Hematopoietic multipotent progenitor cell (in vitro differentiated cells): ENCODE data around the gene KCNQ5. TPM values are rescaled to one million over a fixed set of nuclear protein-coding genes. Genes with fewer than 3 reads are reported as not detected.
"Not testable (repeated sequence)": the region's sequence is repeated elsewhere in the genome, so short reads cannot be mapped to it uniquely, and the experiment has no call there.

Experiments
- DNase-seq, 3 donors: peaks; one replicate each; pipeline ENCODE4 v3.0.0-alpha.2; 2011 to 2015; ENCODE audit warnings: low read depth in 2 of 3, low spot score in 2 of 3
- total RNA-seq: library from RNA; depleted of rRNA; stranded (reverse); fragments of >200 nt; gene quantifications from one replicate; pipeline ENCODE4 v1.2.3, GENCODE V29; 2012

KCNQ5 gene
- total RNA-seq, result 6.7 TPM

DNA sequence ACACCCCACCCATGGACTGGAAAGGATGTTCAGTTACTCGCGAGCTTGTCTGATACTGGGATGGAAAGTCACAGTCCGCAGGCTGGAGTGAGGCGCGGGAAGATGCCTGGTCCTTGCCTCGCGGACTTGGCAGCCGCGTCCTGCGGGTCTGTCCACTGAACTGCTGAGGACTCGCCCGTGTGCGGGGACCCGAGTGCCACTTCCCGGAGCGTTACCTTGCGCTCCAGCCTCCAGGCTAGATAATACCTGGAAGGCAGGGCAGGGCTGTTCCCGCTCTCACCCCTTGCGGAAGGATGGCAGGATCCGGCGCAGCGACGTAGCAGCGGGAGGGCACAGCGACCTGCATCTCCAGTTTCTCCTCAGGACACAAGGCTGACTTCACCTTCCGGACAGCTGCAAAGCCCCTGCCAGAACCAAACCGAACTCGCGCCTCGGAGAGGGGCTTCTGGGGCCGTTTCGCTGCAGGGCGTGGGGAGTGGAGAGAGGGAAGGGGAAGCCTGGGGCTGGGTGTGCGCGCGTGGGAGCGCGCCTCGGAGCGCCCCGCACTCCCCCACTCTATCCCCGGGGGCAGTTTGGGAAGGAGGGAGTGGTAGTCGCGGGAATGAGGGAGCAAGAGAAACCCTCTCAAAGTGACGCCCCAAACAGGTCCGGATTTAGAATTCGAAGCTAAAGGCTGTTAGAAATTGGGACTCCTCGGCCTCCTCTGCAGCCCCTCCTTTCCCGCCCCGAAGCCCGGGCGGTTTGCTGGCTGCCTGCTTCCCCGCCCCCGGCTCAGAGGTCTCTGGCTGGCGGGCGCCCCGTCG is at the start of gene KCNQ5:
Gene KCNQ5 (plus strand): TSS at position 774 of the 803 bp plus-strand sequence.
- DNase-seq, result no peak

DNA sequence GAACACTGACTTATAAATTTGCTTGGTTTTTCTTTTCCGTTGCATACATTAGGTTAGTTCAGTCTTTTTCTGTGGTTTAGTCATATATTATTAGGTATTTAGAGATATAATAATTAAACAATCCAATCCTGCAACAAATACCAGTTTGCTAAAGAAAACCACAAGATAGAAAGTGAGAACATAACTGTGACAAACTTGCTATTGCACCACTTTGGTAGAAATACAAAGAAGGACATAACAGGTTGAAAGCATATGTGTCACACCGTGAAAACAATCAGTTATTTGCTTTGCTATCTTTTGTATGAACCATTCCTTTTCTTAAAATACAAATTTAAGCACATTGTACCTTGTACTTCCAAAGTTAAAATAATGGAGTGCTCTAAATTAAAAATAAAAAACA is 42.0 kb upstream of the KCNQ5 start:
- DNase-seq, result no peak

DNA sequence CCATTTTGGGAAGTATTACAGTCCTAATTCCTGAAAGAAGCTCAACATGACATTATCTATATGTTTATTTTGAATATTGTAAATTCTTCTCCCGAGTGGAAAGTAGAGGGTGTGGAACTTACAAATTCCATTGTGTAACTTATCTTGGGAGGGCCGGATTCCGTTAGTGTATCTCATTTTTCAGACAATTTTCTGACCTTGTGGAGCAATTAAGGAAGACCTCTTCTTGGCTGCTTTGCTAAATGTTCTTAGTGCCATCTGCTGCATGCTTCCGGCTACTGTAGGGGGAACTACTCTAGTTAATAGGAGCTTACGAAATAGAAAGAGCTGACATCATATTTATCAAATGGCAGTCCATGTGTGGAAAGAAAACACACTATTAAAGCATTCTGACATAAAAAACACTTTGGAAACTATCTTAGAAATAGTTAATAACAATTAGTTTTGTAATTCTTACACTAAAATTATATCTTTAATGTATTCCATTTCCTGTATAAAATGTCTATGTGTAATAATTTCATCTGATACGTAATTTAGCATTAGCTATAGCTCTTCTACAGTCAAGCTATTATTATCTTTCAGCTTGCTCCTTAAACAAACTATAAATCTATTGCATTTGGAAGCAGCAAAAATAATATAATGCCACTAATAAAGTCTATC is 41.5 kb upstream of the KCNQ5 start:
- DNase-seq, result peak in 2 of 3 donors; percentile 56 to 79

DNA sequence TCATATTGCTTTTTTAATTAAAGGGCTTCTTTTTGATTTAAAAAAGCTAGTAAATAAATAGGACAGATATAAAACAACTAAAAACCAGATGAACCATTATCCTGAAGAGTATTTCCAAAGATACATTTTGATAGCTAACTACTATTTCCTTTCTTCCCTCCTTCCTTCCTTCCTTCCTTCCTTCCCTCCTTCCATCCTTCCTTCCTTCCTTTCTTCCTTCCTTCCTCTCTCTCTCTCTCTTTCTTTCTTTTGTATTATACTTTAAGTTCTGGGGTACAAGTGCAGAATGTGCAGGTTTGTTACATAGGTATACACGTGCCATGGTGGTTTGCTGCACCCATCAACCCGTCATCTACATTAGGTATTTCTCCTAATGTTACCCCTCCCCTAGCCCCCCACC is 40.9 kb upstream of the KCNQ5 start:
- DNase-seq, result not testable (repeated sequence)

DNA sequence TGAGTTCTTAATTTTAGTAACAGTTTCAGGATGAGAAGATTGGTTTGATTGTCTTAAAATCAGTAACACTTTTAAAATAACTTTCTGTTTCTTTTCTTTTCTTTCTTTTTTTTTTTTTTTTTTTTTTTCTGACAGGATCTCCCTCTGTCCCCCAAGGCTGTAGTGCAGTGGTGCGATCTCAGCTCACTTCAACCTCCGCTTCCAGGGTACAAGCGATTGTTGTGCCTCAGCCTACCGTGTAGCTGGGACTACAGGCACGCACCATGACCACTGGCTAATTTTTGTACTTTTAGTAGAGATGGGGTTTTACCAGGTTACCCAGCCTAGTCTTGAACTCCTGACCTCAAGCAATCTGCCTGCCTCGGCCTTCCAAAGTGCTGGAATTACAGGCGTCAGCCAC is 33.7 kb upstream of the KCNQ5 start:
- no peak for DNase-seq

DNA sequence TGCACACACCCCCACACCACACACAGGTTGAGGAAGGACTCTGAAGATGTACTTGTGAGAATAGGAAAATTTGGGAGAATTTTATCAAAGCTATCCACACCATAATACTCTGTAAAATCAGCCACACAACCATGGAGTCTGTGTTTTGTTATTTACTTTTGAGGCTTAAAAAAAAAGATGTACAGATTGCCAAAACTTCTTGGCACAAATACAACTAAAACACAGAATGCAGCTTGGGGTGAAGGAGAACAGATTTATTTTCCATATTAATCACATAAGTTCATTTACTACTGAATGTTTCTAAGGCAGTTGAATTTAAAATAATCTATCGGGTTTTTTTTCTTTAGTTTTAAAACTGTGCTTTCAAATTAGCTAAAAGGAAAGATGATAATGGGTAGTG is 32.8 kb upstream of the KCNQ5 start:
- DNase-seq, result no peak

DNA sequence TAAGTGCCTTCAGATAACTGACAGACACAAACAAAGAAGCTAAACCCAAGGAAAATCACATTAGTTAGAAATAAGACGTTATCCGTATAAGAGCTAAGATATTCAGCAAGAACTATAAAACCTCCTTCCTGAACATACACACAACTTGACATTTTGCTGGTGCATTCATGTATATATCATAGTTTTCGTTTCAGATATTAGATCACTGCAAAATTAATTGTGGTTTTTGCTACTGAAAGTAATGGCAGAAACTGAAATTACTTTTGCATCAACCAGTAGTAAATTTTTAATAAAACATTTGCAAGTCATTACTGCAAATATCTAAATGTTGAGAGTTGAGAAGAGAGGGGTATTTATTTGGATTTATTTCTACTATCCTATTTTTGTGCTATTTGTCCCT is 26.1 kb upstream of the KCNQ5 start:
- DNase-seq, result no peak

DNA sequence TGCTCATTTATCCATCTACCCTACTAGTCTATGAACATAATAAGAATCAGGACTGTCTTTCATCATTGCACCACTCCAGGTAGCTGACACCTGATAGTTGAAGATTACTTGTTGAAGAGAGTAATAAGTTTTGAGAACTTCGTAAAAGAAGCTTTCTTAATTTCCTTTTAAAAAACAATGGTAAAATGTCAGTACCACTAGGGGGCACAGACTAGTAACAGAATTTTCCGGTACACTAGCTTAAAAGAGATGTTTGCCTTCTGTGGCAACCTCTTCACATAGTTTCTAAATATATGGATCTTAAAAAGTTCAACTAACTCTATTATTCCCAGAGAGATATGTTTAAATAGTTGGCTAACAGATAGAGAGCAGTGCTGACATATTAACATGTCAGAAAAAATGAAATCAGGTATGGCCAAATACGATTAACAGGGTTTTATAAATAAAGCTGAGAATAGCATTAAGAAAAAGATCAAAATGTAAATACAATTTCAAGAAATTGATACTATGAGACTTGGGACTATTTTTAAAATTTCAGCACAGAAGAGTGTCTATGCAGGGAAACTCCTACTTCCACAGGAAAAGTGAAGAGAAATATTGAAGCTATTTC is 5.4 kb upstream of the KCNQ5 start:
- peak in 2 of 3 donors; percentile 26 to 63 for DNase-seq

DNA sequence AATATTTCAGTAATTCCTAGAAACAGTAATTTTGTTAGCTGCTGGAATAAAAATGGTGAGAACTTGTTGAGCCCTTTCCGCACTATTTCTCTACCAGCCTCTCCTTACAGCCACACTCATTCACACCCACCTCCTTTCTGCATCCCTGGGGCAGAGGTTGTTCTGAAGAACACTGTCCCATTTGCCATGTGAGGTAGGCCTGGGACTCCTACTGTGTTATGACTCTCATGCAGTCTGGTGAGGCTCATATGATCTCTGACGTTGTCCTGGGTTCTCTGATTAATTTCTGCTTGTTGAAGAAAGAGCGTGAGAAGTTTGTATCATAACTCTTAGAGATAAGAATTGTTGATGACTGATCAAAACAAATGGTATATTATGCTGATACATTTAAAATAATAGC is 4.1 kb upstream of the KCNQ5 start:
- no peak for DNase-seq

DNA sequence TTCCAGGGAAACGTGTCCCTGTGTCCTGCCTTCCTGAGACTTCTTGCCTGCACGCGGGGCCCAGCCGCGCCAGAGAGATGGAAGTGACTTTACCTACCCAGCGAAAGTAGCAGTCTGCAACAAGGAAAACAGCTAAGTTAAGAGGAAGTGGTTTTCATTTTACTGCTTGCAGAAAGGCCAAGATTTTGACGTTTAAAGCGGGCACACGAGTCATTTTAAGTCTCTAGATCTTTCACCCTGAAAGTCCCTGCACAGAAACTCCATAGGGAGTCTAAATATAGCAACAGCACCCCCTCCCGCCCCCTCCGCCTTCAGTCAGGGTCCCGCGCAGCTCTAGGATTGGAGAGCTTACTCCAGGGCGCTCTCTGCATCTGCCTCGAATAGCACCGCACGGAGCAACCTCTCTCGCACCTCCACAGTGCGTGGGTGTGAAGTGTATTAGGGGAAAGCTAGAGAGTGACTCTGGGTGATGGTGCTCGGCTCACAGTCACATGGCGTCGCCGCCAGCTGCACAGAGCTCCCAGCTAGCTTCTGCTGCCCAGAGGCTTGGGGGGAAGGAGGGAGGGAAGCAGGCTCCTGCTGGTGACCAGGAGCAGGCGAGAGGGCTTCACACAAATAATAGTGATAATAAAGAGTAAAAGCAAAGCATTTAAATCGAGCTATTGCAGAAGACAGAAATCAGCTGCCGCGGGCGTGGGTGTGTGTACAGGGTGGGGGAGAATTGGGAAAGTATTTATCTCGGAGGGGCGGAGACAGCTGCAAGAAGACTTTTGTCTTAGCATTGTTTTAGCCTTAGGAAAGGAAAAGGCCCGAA is 1.8 kb upstream of the KCNQ5 start:
- DNase-seq, result peak in 2 of 3 donors; percentile 34 to 45

DNA sequence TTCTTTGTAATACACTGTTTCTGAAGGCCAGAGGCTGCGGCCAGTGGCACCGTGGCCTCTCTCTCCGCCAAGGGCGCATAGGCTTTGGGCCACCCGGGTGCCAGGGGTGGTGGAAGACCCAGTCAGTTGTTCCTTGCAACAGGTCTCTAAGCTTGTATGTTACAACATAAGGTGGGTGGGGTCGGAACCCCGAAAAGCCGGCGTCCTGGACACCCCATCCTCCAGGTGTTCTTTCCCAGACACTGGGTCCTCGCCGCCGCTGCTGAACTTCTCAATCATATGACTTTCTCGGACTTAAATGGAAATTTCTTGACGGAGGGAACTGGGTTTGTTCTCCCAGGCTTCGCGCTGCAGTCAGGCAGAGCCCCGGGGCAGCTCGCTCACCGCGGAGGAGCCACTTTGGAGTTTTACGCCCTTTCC is 983 bp upstream of the KCNQ5 start:
- DNase-seq, result peak in 1 of 3 donors; percentile 4

DNA sequence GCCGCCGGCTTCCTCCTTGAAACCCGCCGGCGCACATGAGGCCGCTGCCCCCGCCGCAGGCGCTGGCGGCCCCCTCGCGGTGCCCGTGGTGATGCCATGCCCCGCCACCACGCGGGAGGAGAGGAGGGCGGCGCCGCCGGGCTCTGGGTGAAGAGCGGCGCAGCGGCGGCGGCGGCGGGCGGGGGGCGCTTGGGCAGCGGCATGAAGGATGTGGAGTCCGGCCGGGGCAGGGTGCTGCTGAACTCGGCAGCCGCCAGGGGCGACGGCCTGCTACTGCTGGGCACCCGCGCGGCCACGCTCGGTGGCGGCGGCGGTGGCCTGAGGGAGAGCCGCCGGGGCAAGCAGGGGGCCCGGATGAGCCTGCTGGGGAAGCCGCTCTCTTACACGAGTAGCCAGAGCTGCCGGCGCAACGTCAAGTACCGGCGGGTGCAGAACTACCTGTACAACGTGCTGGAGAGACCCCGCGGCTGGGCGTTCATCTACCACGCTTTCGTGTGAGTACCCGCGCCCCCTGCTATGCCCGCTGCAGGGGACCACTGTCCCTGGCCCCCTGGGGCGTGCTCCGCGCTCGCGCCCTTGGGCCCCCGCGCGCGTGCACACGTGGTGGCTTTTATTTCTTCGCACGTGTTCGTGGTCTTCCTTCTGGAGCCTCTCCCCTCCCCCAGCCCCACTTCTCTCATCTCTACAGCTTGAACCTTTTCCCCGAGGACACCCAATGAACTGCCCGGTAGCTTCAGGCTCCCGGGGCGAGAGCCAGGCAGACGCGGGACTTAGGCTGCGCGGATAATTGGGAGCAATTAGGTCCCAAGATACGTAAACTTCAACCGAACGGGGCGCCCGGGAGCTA is 453 bp downstream of the KCNQ5 start:
- DNase-seq, result peak in 2 of 3 donors; percentile 82 to 89

DNA sequence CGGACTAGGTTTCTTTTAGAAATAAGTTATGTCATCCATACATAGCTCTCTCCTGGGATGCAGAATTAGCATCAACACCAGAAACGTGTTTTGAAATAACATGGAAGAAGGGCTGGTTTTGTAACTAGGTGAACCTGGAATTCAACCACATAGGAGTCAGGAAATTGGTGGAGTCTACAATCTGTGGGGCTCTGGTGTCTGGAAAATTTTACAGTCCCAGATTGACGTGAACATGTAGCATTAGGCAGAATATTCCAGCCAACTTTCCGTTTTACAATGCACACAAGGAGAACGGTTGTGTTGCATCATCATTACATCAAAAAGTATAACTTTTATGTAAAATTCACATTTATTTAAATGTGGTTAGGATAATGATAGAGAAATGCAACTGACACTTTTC is 1.9 kb downstream of the KCNQ5 start:
- DNase-seq, result no peak

DNA sequence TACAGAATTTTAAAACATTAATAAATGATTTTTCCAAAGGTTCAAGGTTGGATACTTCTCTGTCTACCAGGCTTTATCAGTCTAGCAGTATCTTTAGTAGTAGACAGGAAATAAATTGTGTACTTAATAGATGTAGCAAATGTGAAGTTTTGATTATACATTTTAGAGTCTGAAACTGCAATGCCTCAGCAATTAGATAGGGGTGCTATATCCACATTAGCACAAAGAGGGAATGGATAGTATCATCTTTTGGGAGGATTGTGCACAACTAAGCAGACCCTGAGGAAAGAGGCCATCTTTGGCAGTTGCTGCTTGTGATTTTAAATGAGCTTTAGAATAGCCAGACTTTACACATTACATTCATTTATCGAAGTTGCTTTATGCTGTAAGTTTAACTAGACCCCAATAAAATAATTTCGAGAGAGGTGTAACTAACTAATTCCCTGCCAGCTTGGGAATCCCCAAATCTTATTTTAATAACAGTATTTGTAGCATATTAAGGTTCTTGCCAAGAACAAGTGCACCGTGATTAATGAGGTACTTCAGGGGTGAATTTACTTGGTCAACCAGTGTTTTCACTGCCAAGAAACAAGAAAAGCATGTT is 2.8 kb downstream of the KCNQ5 start:
- peak in 2 of 3 donors; percentile 31 to 50 for DNase-seq

DNA sequence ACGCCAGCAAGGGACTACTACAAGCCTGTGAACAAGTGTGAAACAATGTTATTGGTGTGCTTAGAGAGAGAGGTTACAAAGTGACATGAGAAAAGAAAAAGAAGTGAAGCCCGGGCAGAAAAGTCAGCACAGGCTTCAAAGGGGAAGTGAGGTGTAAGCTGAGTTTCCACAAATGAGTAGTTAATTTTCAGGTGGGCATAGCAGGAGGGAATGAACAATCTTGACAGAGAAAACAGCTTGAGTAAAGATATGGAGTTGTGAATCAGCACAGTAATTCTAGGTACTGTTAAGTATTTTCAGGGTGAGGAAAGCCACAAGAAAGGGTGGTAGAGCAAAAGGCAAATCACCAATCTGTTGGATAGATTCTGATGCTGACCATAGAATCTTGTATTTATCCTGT is 4.3 kb downstream of the KCNQ5 start:
- DNase-seq, result peak in 1 of 3 donors; percentile 6

DNA sequence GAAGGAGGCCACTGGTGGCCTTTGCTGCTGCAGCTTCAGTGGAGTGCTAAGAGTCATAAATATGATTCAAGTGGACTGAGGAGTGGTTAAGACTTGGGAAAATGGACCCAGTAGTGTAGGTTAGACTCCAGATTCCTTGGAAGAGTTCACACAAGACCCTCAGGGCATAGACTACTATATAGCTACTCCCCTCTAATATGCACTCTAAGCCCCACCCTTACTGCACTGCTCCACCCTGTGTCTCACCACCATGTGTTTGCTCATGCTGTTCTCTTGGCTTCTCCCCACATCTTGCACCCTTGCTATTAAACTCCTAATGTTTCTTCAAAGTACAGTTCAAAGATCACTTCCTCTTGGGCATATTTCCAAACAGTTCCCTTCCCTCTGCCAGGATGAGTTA is 5.7 kb downstream of the KCNQ5 start:
- DNase-seq, result no peak

DNA sequence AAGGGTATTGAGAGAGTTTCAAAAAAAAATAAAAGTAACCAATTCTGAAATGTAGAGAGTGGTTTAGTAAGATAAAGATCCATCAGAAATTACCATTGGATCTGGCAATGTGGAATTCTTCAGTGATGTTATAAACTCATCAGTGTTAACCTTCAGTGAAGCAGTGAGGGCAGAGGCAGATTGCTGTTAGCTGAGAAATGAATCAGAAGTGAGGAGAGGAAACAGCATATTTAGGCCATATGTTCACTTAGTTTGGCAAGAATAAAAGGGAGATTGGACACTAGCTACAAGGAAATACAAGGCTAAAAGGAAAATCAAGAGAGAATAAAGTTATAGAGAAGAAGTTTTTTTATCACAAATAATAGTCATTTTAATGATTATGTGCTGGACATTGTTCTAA is 9.6 kb downstream of the KCNQ5 start:
- DNase-seq, result no peak

DNA sequence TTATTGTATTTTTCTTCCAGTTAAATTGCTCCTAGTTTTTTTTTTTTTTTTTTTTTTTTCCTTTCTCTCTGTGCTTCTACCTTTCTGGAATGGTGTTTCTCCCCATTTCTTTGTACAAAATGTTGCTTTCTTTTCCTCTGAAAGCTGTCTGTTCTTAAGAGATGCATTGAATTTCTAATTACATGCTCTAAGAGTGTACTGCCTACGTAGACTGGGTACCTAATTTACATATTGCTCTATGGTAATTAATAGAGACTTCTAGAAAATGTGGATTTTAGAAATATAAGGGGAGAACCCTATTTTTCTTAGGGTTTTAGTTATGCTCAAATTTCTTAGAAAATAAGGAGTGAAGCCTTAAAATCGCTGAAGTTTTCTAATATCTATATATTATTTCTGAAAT is 13.8 kb downstream of the KCNQ5 start:
- DNase-seq, result no peak

DNA sequence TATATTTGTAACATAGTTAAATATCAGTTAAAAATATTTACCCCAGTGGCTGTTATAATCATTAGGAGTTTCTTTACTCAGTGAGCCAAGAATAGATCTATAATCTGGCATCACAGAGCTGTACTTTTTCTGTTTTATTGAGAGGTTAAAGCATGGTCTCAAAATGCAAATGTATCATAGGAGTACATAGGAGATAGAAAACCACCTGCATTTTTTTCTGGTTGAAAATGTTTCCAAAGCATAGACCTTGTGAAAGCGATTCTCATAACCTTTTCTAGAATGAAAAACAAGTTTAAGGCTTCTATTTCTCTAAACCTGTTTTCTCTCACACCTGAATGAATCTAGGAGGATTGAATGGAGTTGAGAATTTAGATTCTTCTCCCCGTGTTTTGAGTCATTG is 14.4 kb downstream of the KCNQ5 start:
- no peak for DNase-seq

DNA sequence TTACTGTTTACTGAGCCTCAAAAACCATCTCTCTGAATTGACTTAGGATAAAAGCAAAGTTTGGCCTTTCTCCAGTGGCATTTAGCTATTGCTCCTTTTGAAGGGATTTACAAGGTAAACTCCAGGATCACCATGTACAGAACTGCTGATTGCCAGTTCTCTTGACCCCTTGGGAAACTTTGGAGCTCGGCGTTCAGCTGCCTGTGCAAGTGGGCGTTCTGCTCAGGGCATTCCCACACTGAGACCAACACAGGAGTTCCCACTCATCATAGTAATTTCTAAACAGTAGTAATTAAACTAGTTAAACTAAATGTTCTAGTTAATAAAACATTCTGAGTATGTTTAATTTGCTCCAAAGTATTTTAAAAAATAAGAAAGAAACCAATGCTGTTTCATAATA is 14.9 kb downstream of the KCNQ5 start:
- DNase-seq, result no peak
